ENCODE data around the gene ERVK3-1.
A peak's percentile ranks its signal among the peaks of the same experiment; 100 is the strongest.
"Not testable (repeated sequence)": the region's sequence is repeated elsewhere in the genome, so short reads cannot be mapped to it uniquely, and the experiment has no call there.

ERVK3-1 gene

DNA sequence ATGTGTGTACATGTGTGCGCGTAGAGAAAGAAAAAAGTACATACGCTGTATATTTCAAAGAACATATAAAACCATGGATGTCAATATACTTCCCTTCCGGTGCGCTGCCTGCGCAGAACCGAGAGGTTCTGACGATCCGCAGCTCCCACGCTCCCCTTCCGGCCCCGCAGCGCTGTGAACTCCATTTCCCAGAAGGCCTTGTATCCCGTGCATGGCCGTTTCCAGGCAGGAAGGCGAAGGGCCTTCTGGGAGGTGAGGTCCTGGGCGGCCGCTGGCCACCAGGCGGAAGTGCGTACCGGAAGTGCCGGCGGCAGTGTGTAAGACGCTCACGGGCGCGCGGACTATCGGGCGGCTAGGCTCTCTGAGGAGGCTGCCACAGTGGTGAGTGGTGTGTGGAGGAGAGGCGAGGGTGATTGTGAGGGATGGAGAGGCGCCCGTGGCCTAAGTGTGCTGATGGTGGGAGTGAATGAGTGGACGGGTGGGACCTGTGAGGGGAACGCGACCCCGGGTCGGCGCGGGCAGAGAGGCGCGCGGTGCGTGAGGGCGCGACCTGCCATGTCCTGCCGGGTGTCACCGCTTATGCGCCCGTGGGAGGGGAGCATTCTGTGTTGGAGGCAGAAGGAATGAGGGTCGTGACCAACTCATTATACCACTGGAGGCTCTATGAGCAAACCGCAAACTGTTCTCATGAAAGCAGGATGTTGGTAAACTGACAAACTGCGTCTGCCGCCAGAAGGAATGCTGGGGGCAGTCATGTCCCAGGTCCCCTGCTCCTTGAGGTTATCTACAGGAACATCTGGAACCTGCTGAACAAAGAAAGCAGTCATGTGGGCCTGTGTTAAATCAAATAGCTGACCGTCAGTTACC is at the start of gene ERVK3-1:
ERVK3-1 (plus strand) TSS at position 313 of the 867 bp plus-strand sequence. CDS start 6,792 bp downstream, outside the sequence.
- peak; percentile 92 for DNase-seq

DNA sequence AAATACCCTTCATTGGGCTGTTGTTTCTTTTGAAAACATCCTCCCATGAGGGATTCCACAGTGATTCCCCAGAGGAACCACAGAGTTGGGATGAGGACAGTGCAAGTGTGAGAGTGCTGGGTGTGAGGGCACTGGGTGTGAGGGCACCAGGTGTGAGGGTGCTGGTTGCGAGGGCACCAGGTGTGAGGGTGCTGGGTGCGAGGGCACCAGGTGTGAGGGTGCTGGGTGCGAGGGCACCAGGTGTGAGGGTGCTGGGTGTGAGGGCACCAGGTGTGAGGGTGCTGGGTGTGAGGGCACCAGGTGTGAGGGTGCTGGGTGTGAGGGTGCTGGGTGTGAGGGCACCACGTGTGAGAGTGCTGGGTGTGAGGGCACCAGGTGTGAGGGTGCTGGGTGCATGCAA is 46.9 kb upstream of the ERVK3-1 start:
- not testable (repeated sequence) for DNase-seq

GRCh38 chr19:58261600-58261967 is 43.6 kb upstream of the ERVK3-1 start:
- no peak for DNase-seq

- DNase-seq = no peak
Observed at GRCh38 chr19:58261968-58262921, 42.9 kb upstream of the ERVK3-1 start.

DNA sequence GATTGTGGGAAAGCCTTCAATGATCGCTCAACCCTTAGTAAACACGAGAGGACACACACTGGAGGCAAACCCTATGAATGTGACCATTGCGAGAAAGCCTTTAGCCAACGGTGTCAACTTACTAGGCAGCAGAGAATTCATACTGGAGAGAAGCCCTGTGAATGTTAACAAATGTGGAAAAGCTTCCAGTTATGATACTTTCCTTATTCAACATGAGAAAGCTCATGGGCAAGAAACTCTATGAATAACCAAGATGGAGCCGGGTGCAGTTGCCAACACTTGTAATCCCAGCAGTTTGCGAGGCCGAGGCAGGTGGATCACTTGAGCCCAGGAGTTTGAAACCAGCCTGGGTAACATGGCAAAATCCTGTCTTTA is 42.3 kb upstream of the ERVK3-1 start:
- no peak for DNase-seq

GRCh38 chr19:58265100-58265499 is 40.1 kb upstream of the ERVK3-1 start:
- no peak for DNase-seq

- DNase-seq = no peak
Observed at GRCh38 chr19:58268344-58268743, 36.8 kb upstream of the ERVK3-1 start.

GRCh38 chr19:58274771-58275201 is 30.4 kb upstream of the ERVK3-1 start:
- no peak for DNase-seq

DNA sequence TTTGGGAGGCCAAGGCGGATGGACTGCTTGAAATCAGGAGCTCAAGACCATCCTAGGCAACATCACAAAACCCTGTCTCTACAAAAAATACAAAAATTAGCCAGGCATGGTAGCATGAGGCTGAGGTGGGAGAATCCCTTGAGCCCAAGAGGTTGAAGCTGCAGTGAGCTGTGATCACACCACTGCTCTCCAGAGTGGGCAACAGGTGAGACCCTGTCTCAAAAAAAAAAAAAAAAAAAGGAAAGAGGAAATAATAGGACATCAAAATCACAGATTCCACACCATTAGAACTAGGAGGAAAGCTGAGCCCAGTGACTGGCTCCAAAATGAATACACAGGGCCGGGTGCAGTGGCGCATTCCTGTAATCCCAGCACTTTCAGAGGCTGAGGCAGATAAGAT is 29.6 kb upstream of the ERVK3-1 start:
- no peak for DNase-seq

DNA sequence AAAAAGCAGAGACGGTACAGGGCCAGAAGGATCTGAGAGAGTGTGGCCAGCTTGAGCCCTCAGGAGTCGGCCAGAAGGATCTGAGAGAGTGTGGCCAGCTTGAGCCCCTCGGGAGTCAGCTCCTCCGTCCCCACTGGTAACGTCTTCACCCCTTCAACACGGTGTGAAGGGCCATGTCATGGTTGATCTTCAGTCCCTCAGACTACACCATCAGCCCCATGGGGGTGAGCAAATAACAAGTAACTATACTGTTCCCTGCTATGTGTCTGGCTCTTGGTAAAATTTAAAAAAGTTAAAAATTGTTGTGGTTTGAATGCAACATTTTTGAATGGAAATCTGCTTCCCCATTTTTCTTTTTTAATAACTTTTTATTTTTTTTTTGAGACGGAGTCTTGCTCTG is 28.0 kb upstream of the ERVK3-1 start:
- no peak for DNase-seq

- DNase-seq = no peak
Observed at GRCh38 chr19:58277748-58278540, 27.2 kb upstream of the ERVK3-1 start.

DNA sequence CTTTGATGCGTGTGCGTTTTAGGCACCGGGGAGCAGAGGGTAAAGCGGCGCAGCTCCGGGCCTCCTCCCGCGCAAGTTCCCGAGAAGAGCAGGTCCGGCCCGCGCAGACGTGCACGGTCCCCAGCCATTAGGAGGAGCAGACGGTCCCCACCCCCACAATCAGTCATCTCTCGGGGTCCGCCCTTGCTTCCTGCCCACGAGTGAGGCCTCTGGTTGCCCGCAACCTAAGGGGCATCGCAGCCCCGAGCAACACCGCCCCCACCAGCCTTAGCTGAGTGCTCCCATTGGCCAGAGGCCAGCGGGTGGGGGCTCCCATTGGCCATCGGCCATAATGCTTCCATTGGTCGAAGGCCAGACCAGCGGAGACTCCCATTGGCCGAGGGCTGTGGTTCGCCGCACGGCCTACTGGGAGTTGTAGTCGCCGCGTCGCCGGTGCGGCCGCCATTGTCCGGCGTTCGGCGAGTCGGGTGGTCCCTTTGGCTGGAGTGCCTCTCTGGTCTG is 26.6 kb upstream of the ERVK3-1 start, which contains the start of gene ZNF8:
ZNF8 (plus strand) TSS at position 415 of the 501 bp plus-strand sequence. CDS start 127 bp downstream, outside the sequence.
- DNase-seq = peak; percentile 95

DNA sequence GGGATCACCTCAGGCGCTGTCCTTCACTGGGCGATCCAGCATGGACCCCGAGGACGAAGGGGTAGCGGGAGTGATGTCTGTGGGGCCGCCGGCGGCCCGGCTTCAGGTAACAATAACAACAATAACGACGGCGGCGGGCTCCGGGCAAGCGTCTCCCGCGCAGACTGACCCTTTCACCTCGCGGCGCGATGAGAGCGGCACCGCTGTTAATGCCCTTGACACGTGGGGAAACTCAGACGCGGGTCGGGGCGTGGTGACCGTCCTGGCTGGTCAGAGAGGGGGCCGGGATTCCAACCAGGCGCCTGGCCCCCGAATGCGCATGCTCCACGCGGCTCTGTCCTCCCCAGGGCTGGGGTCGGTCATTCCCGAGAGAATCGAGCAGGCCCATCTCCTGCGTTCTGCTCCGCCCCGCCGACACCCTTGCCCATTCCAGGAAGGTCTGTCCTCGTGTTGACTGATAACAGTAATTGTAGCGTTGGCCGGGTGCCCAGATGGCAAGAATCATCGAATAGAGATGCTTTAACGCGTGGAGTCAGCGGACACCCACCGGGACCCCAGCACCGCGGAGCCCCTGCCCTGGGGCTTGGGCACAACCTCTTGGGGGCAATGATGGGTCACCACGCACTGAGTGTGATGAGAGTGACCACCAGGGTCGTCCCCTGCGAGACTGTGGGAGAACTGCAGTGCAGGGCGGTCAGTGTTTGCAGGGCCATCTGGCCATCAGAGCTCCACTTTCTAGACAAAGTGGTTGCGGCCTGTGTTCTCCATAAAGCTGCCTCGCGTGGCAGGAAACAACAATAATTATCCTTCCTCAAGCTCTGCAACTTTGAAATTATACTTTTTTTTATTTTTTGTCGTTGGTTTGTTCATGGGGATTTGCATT is 25.9 kb upstream of the ERVK3-1 start:
- DNase-seq = peak; percentile 45

- DNase-seq = no peak
Observed at GRCh38 chr19:58279925-58280316, 25.3 kb upstream of the ERVK3-1 start.

DNA sequence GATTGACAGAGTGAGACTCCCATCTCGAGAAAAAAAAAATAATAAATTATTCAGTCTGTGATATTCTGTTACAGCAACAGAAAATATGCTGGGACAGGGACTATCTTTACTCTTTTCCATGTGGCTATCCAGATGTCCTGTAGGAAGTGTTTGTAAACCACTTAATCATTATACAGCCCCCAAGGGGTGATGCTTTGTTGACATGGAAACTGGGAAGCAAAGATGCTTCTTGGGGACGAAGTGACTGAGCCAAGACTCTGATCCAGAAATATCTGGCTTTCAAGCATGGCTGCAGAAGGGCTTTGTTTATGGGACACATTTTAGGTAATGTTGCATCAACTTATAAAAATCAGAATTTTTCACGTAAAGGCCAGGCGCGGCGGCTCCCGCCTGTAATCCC is 21.0 kb upstream of the ERVK3-1 start:
- DNase-seq = no peak

GRCh38 chr19:58291943-58292342 is 13.2 kb upstream of the ERVK3-1 start:
- DNase-seq = no peak

DNA sequence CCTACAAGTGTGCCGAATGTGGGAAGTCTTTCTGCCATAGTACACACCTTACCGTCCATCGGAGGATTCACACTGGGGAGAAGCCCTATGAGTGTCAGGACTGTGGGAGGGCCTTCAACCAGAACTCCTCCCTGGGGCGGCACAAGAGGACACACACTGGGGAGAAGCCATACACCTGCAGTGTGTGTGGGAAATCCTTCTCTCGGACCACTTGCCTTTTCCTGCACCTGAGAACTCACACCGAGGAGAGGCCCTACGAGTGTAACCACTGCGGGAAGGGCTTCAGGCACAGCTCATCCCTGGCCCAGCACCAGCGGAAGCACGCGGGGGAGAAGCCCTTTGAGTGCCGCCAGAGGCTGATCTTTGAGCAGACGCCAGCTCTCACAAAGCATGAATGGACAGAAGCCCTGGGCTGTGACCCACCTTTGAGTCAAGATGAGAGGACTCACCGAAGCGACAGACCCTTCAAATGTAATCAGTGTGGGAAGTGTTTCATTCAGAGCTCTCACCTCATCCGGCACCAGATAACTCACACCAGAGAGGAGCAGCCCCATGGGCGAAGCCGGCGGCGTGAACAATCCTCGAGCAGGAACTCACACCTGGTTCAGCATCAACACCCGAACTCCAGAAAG is 10.3 kb upstream of the ERVK3-1 start:
- DNase-seq = no peak

- no peak for DNase-seq
Observed at GRCh38 chr19:58296104-58296503, 9.1 kb upstream of the ERVK3-1 start.

DNA sequence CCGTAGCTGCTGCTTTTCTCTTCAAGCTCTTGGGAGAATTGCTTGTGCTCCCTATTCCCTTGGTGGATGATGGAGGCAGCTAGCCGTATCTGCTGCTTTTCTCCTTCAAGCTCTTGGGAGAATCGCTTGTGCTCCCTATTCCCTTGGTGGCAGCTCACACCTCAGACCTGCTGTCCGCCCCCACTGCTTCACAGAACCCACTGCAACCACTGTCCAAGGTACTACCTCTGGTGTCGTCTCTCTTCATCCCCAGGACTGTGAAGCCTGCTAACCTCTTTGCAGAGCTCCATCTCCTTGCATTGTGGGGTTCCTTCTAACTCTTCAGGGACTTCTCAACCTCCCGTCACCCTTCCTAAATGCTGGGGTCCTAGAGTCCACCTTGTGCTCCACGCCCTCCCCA is 4.6 kb upstream of the ERVK3-1 start:
- no peak for DNase-seq

GRCh38 chr19:58304255-58304654 is 922 bp upstream of the ERVK3-1 start:
- DNase-seq = no peak

- no peak for DNase-seq
Observed at GRCh38 chr19:58304748-58305064, 471 bp upstream of the ERVK3-1 start.
